Measurements from ENCODE around the gene CCDC13. TPM values are rescaled to one million over a fixed set of nuclear protein-coding genes. Genes with fewer than 3 reads are reported as not detected.
A peak's percentile ranks its signal among the peaks of the same experiment; 100 is the strongest.

The CCDC13 gene
- total RNA-seq, 1 experiment from 2014 or later = 0.79 TPM

DNA sequence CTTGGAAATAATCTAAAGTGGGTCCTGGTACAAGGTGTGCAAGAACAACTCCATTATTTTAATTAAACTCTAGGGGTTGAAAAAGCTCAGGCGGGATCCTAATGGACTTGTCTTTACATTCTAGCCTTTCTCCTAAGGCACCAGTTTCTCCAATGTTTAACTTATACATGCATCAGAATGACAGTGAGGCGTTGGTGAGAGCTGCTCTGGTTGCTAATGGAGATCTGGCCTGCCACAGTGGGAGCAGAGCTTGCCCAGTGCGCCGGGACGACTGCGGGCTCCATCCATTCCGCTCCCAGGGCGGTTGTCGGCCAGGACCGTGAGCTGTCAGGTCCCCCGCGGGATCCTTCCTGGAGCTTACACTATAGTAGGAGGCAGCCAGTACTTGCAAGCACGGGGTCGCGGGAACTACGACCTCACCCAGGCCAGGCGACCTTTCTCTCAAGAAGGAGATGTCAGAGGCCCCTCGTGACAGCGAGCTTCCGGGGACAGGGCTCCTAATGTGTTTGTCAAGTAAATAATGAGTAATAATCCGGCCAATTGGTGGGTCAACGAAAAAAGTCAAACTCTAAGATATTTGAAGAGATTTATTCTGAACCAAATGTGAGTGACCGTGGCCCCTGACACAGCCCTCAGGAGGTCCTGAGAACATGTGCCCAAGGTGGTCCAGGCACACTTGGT, 32.2 kb upstream of the CCDC13 start:
- no peaks in the 10 kb centered on the region for H3K9me3 Mint-ChIP-seq
- H3K36me3 Mint-ChIP-seq = peaks cover 5% of the 10 kb centered on the region; the same call in 1 of the 2 replicates
- ChIA-PET POLR2A (interaction anchor here (0.6 to 2.3 kb wide), 8 partner anchors 14 to 990 kb away, joined by 3 to 6 read pairs (median 4); no protein-coding TSS in a partner anchor), CTCF (interaction anchor here (0.5 to 2.7 kb wide), 5 partner anchors 11 to 187 kb away, joined by 3 to 19 read pairs (median 8); no protein-coding TSS in a partner anchor)
- H3K4me3 Mint-ChIP-seq = peak overlapping the region; percentile 95
- H3K27me3 Mint-ChIP-seq (ENCODE audit: low read depth) = peaks cover 22% of the 10 kb centered on the region
- DNase-seq (ENCODE audit: low spot score) (peak; percentile 57), ATAC-seq (no peak; the same call in 1 of the 2 replicates)
- H3K27ac Mint-ChIP-seq = no peak overlapping the region
- peaks cover 29% of the 10 kb centered on the region for H3K4me1 Mint-ChIP-seq
- no peak for TF ChIP-seq CBFB (CRISPR knock-in tag; IDR thresholded peaks at IDR 0.05; ENCODE audit: low read depth)
- TF ChIP-seq, protein P1, sequence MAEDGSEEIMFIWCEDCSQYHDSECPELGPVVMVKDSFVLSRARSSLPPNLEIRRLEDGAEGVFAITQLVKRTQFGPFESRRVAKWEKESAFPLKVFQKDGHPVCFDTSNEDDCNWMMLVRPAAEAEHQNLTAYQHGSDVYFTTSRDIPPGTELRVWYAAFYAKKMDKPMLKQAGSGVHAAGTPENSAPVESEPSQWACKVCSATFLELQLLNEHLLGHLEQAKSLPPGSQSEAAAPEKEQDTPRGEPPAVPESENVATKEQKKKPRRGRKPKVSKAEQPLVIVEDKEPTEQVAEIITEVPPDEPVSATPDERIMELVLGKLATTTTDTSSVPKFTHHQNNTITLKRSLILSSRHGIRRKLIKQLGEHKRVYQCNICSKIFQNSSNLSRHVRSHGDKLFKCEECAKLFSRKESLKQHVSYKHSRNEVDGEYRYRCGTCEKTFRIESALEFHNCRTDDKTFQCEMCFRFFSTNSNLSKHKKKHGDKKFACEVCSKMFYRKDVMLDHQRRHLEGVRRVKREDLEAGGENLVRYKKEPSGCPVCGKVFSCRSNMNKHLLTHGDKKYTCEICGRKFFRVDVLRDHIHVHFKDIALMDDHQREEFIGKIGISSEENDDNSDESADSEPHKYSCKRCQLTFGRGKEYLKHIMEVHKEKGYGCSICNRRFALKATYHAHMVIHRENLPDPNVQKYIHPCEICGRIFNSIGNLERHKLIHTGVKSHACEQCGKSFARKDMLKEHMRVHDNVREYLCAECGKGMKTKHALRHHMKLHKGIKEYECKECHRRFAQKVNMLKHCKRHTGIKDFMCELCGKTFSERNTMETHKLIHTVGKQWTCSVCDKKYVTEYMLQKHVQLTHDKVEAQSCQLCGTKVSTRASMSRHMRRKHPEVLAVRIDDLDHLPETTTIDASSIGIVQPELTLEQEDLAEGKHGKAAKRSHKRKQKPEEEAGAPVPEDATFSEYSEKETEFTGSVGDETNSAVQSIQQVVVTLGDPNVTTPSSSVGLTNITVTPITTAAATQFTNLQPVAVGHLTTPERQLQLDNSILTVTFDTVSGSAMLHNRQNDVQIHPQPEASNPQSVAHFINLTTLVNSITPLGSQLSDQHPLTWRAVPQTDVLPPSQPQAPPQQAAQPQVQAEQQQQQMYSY (CRISPR knock-in tag; IDR thresholded peaks at IDR 0.05) = no peak
- TF ChIP-seq GABPB1 (CRISPR knock-in tag; IDR thresholded peaks at IDR 0.05) = 0 out of 2 replicates have a peak, but pooled peaks have one; percentile 46
- no peak for TF ChIP-seq OVOL2 (CRISPR knock-in tag; IDR thresholded peaks at IDR 0.05; ENCODE audit: borderline replicate concordance)

DNA sequence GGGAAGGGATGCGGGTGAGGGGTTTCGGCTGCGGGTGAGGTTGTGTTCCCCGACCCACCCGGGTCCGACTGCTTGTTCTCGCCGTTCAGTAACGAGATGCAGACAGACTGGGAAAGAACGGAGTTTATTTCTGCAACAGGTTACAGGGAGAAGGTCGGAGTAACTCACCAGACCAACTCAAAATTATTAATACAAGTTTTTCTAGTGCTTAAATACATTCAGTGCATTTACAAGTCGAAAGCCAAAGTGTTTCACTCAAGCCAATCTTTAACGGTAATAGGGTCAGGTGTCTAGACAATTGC, 31.7 kb upstream of the CCDC13 start:
- Mint-ChIP-seq H3K9me3 (no peaks in the 10 kb centered on the region), H3K4me1 (peaks cover 32% of the 10 kb centered on the region), H3K27me3 (ENCODE audit: low read depth) (peaks cover 22% of the 10 kb centered on the region), H3K36me3 (peaks cover 5% of the 10 kb centered on the region; the same call in 1 of the 2 replicates), H3K27ac (no peak overlapping the region), H3K4me3 (peak overlapping the region; percentile 95)
- no peak for ATAC-seq
- ChIA-PET POLR2A (interaction anchor here (0.6 to 2.3 kb wide), 8 partner anchors 15 to 990 kb away, joined by 3 to 6 read pairs (median 4); no protein-coding TSS in a partner anchor), CTCF (interaction anchor here (0.5 to 2.7 kb wide), 5 partner anchors 12 to 187 kb away, joined by 3 to 19 read pairs (median 8); no protein-coding TSS in a partner anchor)
- DNase-seq (ENCODE audit: low spot score) = no peak
- TF ChIP-seq ZNF396 (CRISPR knock-in tag; IDR thresholded peaks at IDR 0.05; ENCODE audit: borderline replicate concordance) = no peak
- TF ChIP-seq ATF1 (CRISPR knock-in tag; IDR thresholded peaks at IDR 0.05) = no peak
- TF ChIP-seq, protein P2, sequence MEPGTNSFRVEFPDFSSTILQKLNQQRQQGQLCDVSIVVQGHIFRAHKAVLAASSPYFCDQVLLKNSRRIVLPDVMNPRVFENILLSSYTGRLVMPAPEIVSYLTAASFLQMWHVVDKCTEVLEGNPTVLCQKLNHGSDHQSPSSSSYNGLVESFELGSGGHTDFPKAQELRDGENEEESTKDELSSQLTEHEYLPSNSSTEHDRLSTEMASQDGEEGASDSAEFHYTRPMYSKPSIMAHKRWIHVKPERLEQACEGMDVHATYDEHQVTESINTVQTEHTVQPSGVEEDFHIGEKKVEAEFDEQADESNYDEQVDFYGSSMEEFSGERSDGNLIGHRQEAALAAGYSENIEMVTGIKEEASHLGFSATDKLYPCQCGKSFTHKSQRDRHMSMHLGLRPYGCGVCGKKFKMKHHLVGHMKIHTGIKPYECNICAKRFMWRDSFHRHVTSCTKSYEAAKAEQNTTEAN (CRISPR knock-in tag; IDR thresholded peaks at IDR 0.05) = no peak
- TF ChIP-seq, protein P3, sequence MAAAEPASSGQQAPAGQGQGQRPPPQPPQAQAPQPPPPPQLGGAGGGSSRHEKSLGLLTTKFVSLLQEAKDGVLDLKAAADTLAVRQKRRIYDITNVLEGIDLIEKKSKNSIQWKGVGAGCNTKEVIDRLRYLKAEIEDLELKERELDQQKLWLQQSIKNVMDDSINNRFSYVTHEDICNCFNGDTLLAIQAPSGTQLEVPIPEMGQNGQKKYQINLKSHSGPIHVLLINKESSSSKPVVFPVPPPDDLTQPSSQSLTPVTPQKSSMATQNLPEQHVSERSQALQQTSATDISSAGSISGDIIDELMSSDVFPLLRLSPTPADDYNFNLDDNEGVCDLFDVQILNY (CRISPR knock-in tag; IDR thresholded peaks at IDR 0.05) = no peak
- TF ChIP-seq, protein P4, sequence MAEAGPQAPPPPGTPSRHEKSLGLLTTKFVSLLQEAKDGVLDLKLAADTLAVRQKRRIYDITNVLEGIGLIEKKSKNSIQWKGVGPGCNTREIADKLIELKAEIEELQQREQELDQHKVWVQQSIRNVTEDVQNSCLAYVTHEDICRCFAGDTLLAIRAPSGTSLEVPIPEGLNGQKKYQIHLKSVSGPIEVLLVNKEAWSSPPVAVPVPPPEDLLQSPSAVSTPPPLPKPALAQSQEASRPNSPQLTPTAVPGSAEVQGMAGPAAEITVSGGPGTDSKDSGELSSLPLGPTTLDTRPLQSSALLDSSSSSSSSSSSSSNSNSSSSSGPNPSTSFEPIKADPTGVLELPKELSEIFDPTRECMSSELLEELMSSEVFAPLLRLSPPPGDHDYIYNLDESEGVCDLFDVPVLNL (CRISPR knock-in tag; IDR thresholded peaks at IDR 0.05; ENCODE audit: borderline replicate concordance, low read depth) = no peak
- TF ChIP-seq, protein P5, sequence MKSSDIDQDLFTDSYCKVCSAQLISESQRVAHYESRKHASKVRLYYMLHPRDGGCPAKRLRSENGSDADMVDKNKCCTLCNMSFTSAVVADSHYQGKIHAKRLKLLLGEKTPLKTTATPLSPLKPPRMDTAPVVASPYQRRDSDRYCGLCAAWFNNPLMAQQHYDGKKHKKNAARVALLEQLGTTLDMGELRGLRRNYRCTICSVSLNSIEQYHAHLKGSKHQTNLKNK (CRISPR knock-in tag; IDR thresholded peaks at IDR 0.05) = no peak
- TF ChIP-seq GTF2I (CRISPR knock-in tag; conservative IDR thresholded peaks at IDR 0.05) = no peak
- TF ChIP-seq, protein P6, sequence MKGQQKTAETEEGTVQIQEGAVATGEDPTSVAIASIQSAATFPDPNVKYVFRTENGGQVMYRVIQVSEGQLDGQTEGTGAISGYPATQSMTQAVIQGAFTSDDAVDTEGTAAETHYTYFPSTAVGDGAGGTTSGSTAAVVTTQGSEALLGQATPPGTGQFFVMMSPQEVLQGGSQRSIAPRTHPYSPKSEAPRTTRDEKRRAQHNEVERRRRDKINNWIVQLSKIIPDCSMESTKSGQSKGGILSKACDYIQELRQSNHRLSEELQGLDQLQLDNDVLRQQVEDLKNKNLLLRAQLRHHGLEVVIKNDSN (CRISPR knock-in tag; IDR thresholded peaks at IDR 0.05) = no peak
- TF ChIP-seq ELF4 (CRISPR knock-in tag; IDR thresholded peaks at IDR 0.05; ENCODE audit: low read depth) = no peak
- no peak for TF ChIP-seq IRF2 (CRISPR knock-in tag; IDR thresholded peaks at IDR 0.05; ENCODE audit: borderline replicate concordance, low read depth)
- no peak for TF ChIP-seq SMAD3 (CRISPR knock-in tag; IDR thresholded peaks at IDR 0.05; ENCODE audit: borderline replicate concordance)
- TF ChIP-seq, protein P7, sequence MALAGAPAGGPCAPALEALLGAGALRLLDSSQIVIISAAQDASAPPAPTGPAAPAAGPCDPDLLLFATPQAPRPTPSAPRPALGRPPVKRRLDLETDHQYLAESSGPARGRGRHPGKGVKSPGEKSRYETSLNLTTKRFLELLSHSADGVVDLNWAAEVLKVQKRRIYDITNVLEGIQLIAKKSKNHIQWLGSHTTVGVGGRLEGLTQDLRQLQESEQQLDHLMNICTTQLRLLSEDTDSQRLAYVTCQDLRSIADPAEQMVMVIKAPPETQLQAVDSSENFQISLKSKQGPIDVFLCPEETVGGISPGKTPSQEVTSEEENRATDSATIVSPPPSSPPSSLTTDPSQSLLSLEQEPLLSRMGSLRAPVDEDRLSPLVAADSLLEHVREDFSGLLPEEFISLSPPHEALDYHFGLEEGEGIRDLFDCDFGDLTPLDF (CRISPR knock-in tag; IDR thresholded peaks at IDR 0.05) = no peak
- no peak for TF ChIP-seq RORB (CRISPR knock-in tag; IDR thresholded peaks at IDR 0.05)
- TF ChIP-seq, protein P8, sequence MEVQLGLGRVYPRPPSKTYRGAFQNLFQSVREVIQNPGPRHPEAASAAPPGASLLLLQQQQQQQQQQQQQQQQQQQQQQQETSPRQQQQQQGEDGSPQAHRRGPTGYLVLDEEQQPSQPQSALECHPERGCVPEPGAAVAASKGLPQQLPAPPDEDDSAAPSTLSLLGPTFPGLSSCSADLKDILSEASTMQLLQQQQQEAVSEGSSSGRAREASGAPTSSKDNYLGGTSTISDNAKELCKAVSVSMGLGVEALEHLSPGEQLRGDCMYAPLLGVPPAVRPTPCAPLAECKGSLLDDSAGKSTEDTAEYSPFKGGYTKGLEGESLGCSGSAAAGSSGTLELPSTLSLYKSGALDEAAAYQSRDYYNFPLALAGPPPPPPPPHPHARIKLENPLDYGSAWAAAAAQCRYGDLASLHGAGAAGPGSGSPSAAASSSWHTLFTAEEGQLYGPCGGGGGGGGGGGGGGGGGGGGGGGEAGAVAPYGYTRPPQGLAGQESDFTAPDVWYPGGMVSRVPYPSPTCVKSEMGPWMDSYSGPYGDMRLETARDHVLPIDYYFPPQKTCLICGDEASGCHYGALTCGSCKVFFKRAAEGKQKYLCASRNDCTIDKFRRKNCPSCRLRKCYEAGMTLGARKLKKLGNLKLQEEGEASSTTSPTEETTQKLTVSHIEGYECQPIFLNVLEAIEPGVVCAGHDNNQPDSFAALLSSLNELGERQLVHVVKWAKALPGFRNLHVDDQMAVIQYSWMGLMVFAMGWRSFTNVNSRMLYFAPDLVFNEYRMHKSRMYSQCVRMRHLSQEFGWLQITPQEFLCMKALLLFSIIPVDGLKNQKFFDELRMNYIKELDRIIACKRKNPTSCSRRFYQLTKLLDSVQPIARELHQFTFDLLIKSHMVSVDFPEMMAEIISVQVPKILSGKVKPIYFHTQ (CRISPR knock-in tag; IDR thresholded peaks at IDR 0.05) = no peak
- TF ChIP-seq EMX1 (CRISPR knock-in tag; IDR thresholded peaks at IDR 0.05) = no peak

All from WTC11 (cell line).